HepG2 (cell line): ENCODE data around the gene RPTOR. TPM values are rescaled to one million over a fixed set of nuclear protein-coding genes. Genes with fewer than 3 reads are reported as not detected.

ENCODE experiments used
- ATAC-seq: fragments of 200-7000 bp; cut with Tn5 transposase; 3 replicates; pipeline ENCODE4 v1.9.1; 2020; ENCODE audit warnings: mild to moderate bottlenecking, moderate library complexity
- BruUV-seq: library from RNA; stranded (reverse); fragments of 400-500 nt; replicated peaks from 2 replicates; lab custom pipeline; 2021; lab: Mats Ljungman, UMichigan
- CTCF ChIA-PET: fragments of 300-600 bp; formaldehyde crosslinking; extraction: SDS; loops from one replicate; lab custom pipeline; 2021; ENCODE audit warnings: low total read pairs, inconsistent platforms, low intra/inter-chr PET ratio; lab: Yijun Ruan, JAX
- POLR2A ChIA-PET: fragments of 350-600 bp; sonication (Branson Sonifier 250); formaldehyde crosslinking; loops from one replicate; lab custom pipeline; 2020; ENCODE audit warnings: antibody characterized with exemption, inconsistent platforms; lab: Yijun Ruan, JAX
- DNase-seq: peaks from one replicate; pipeline ENCODE4 v3.0.0-alpha.2; 2015; ENCODE audit warnings: low spot score
- FAIRE-seq: peaks from 3 replicates; lab custom pipeline; 2011; peaks lifted over from hg19 to GRCh38; lab: Jason Lieb, UNC
- H2AFZ ChIP-seq: one replicate; pipeline ENCODE4 v1.6.1; 2011; ENCODE audit warnings: low read length, inconsistent platforms
- H3K27ac ChIP-seq: fragments of 300-600 bp; 3 replicates; pipeline ENCODE4 v1.8.0; 2011; ENCODE audit warnings: mixed run types, mild to moderate bottlenecking, mixed read lengths, low read length, inconsistent platforms; ENCODE audit not compliant: insufficient read depth; ENCODE audit errors: extremely low read length
- H3K27me3 ChIP-seq, 2 experiments: fragments of 200-600 bp in 1 of 2; 2 replicates in 1 of 2; 3 replicates in 1 of 2; pipeline versions ENCODE4 v1.6.0 to v1.8.0; 2011; ENCODE audit warnings: low read length in 2 of 2, mild to moderate bottlenecking in 2 of 2, moderate library complexity in 2 of 2, inconsistent platforms in 1 of 2; ENCODE audit not compliant: insufficient read depth in 2 of 2, control insufficient read depth in 1 of 2
- H3K36me3 ChIP-seq, 2 experiments: fragments of 200-600 bp in 1 of 2; replicated peaks in 1 of 2; 2 replicates in 1 of 2; 3 replicates in 1 of 2; pipeline versions ENCODE4 v1.5.1 to v1.8.0; 2011; ENCODE audit warnings: low read length in 2 of 2, inconsistent platforms in 1 of 2; ENCODE audit not compliant: insufficient read depth in 2 of 2, control insufficient read depth in 1 of 2
- H3K4me1 ChIP-seq: 2 replicates; pipeline ENCODE4 v1.5.1; 2012; ENCODE audit warnings: low read length, inconsistent platforms; ENCODE audit not compliant: insufficient read depth
- H3K4me2 ChIP-seq: 2 replicates; pipeline ENCODE4 v1.6.0; 2011; ENCODE audit warnings: low read depth, low read length, inconsistent platforms
- H3K4me3 ChIP-seq, 3 experiments: fragments of 200-600 bp in 1 of 3; sonication (generic), shearing (Covaris generic) in 1 of 3; replicated peaks in 1 of 3; 2 replicates each; pipeline ENCODE4 v1.5.1; 2011 to 2016; ENCODE audit warnings: low read length in 3 of 3, inconsistent platforms in 2 of 3, low read depth in 2 of 3, mild to moderate bottlenecking in 2 of 3, control low read depth in 1 of 3, mixed read lengths in 1 of 3; ENCODE audit not compliant: insufficient read depth in 1 of 3
- H3K79me2 ChIP-seq: one replicate; pipeline ENCODE4 v1.6.1; 2011; ENCODE audit warnings: low read length, inconsistent platforms; ENCODE audit not compliant: insufficient read depth
- H3K9ac ChIP-seq: 2 replicates; pipeline ENCODE4 v1.6.0; 2011; ENCODE audit warnings: mild to moderate bottlenecking, low read depth, low read length, inconsistent platforms; ENCODE audit not compliant: insufficient read depth
- H3K9me3 ChIP-seq: 2 replicates; pipeline ENCODE4 v1.5.1; 2012; ENCODE audit warnings: mild to moderate bottlenecking, low read length
- H4K20me1 ChIP-seq: 2 replicates; pipeline ENCODE4 v1.6.0; 2011; ENCODE audit warnings: inconsistent platforms, mild to moderate bottlenecking, low read length, moderate library complexity; ENCODE audit not compliant: insufficient read depth
- ARID4A ChIP-seq: sonication (generic); formaldehyde crosslinking; IDR thresholded peaks from 2 replicates; pipeline ENCODE4 v1.5.0; 2020; ENCODE audit warnings: mild to moderate bottlenecking, missing genetic modification reagents, borderline replicate concordance
- FOXK1 ChIP-seq: sonication (generic); formaldehyde crosslinking; IDR thresholded peaks from 2 replicates; pipeline ENCODE4 v1.4.0; 2020; ENCODE audit warnings: low read depth, missing genetic modification reagents, borderline replicate concordance
- FUBP1 ChIP-seq: sonication (generic); formaldehyde crosslinking; IDR thresholded peaks from 2 replicates; pipeline ENCODE4 v1.5.1; 2020; ENCODE audit warnings: missing genetic modification reagents, mild to moderate bottlenecking, borderline replicate concordance
- KLF6 ChIP-seq: IDR thresholded peaks from 2 replicates; pipeline ENCODE4 v1.8.0; 2016; ENCODE audit warnings: missing biosample characterization, missing genetic modification reagents
- NCOA1 ChIP-seq: sonication (generic); formaldehyde crosslinking; IDR thresholded peaks from 2 replicates; pipeline ENCODE4 v1.9.0; 2021; ENCODE audit warnings: missing genetic modification reagents
- ZBTB4 ChIP-seq: sonication (generic); formaldehyde crosslinking; IDR thresholded peaks from 2 replicates; pipeline ENCODE4 v1.4.0; 2020; ENCODE audit warnings: missing genetic modification reagents, mild to moderate bottlenecking, borderline replicate concordance
- WGBS: methylation state at CpG from one replicate; pipeline ENCODE4 v1.1.6; 2017; ENCODE audit warnings: low lambda C conversion rate; 5-methylcytosine and 5-hydroxymethylcytosine counted together
- in situ Hi-C: cut with HindIII; loops from 2 replicates; pipeline ENCODE4 v1.10.0; 2017; ENCODE audit warnings: low pct_unique_long_range_greater_than_20kb; ENCODE audit not compliant: extremely low pct_ligation_motif_present
- intact Hi-C: fragments of 100-400 bp; cut with micrococcal nuclease; formaldehyde crosslinking; loops from one replicate; pipeline ENCODE4 v1.10.0; 2022; ENCODE audit not compliant: unreplicated experiment
- polyA plus RNA-seq, 8 experiments: library from polyadenylated mRNA; depleted of rRNA in 3 of 8; stranded (reverse) in 7 of 8; unstranded in 1 of 8; fragments of >200 nt; fragmentation: Illumina TruSeq in 4 of 8; extraction: Trizol in 4 of 8; gene quantifications; 2 replicates each; pipeline versions ENCODE4 v1.2.1 to v1.2.3, GENCODE V29; 2011 to 2016; ENCODE audit warnings: low read depth in 4 of 8, missing spikeins in 1 of 8, mixed read lengths in 1 of 8; ENCODE audit not compliant: insufficient read depth in 1 of 8
- total RNA-seq, 5 experiments: library from RNA; depleted of rRNA; stranded (reverse); fragments of >200 nt; fragmentation: Illumina TruSeq; extraction: Trizol; gene quantifications; 2 replicates each; pipeline ENCODE4 v1.2.3, GENCODE V29; 2016; ENCODE audit warnings: low read depth in 1 of 5

Gene RPTOR
- total and polyA plus RNA-seq, 2 of the 13 experiments (the other 11 are each of a cell fraction or from before 2014, with no cell fraction given): 6.6 to 25.3 TPM

DNA sequence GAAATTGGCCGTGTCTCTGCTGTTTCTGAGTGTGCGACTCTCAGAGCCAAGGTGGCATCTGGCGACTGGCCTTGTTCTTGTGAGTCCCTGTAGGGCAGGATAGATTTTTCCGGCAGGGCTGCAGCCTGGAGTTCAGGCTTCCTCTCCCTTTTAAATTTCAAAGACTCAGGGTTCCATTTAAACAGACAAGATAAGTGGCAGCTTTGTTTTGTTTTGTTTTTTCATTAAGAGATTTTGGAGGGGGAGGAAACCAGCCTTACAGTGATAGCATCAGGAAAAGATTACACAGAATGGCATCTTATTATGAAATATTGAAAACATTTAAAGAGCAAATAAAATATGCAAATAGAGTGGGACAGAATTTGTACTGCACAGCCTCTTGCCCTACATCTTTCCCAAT lies 151.3 kb downstream of the RPTOR start:
- TF ChIP-seq KLF6 (CRISPR knock-in tag) (no peak), NCOA1 (CRISPR knock-in tag) (no peak), ZBTB4 (no peak), ARID4A (CRISPR knock-in tag) (no peak), FUBP1 (CRISPR knock-in tag) (no peak), FOXK1 (CRISPR knock-in tag) (no peak)
- peak overlapping the region; percentile 33 for H3K4me2 ChIP-seq
- BruUV-seq: TSS peak; percentile 32
- H3K79me2 ChIP-seq: peaks cover 71% of the 10 kb centered on the region
- WGBS: 96% methylated on average over 4 of the region's 4 CpGs
- no peak overlapping the region for H2AFZ ChIP-seq
- H3K27me3 ChIP-seq: no peaks in the 10 kb centered on the region
- peak overlapping the region; percentile 24 for H3K27ac ChIP-seq
- no peaks in the 10 kb centered on the region for H4K20me1 ChIP-seq
- CTCF ChIA-PET: no interaction called here
- H3K9me3 ChIP-seq: no peaks in the 10 kb centered on the region
- H3K4me1 ChIP-seq: peaks cover 43% of the 10 kb centered on the region
- intact Hi-C loops (no loop called here), in situ Hi-C loops (no loop called here)
- H3K36me3 ChIP-seq: no peaks in the 10 kb centered on the region; a peak in 1 of 5 replicates
- ATAC-seq (no peak), FAIRE-seq (no peak), DNase-seq (no peak)
- no peak overlapping the region; the same call in 1 of the 2 replicates for H3K9ac ChIP-seq
- H3K4me3 ChIP-seq: no peak overlapping the region
- POLR2A ChIA-PET: interaction anchor here (0.7 to 1.9 kb wide), 2 partner anchors 23 to 24 kb away, joined by 3 to 6 read pairs; no protein-coding TSS in a partner anchor
